ENCODE data around the gene SYCP2. TPM values are rescaled to one million over a fixed set of nuclear protein-coding genes. Genes with fewer than 3 reads are reported as not detected.

Gene SYCP2
- polyA plus RNA-seq, 3 donors = 0.28 to 1.2 (median 0.30) TPM

DNA sequence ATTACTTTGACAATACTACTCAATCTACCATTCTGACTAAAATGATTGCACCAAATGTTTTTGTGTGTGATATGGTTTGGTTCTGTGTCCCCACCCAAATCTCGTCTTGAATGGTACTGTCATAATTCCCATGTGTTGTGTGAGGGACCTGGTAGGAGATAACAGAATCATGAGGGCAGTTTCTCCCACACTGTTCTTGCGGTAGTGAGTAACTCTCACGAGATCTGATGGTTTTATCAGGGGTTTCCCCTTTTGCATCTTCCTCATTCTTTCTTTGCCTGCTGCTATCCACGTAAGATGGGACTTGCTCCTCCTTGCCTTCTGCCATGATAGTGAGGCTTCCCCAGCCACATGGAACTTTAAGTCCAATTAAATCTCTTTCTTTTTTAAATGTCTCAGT is 20.8 kb downstream of the SYCP2 start:
- H3K4me2 ChIP-seq (replicated peaks; ENCODE audit: extremely low read depth, low read length, poor library complexity, severe bottlenecking) = no peak overlapping the region
- 50% methylated on average over 4 of the region's 4 CpGs for WGBS (ENCODE audit: insufficient coverage)
- no peaks in the 10 kb centered on the region for H4K20me1 ChIP-seq (ENCODE audit: insufficient read depth, low read length)
- Mint-ChIP-seq H3K36me3 (no peaks in the 10 kb centered on the region), H3K9me3 (peaks cover 3 to 9% (median 4%) of the 10 kb centered on the region in 7 donors), H3K27me3 (ENCODE audit: low read depth in 3 of 3) (peaks cover 0 to 2% (median 0%) of the 10 kb centered on the region in 3 donors), H3K27ac (peak overlapping the region in 1 of 7 donors; percentile 31), H3K4me1 (peaks cover 4% of the 10 kb centered on the region), H3K4me3 (no peak overlapping the region)
- intact Hi-C loops (cut with micrococcal nuclease) = no loop called here
- H2AFZ ChIP-seq (ENCODE audit: insufficient read depth, low read depth, low read length, poor library complexity, severe bottlenecking) = no peak overlapping the region
- H3K9ac ChIP-seq (ENCODE audit: insufficient read depth, low read length, poor library complexity, severe bottlenecking) = no peak overlapping the region
- DNase-seq = peak; percentile 36 to 68 (median 37)
- no peak overlapping the region for H3K4me3 ChIP-seq (replicated peaks in 1 of 3; ENCODE audit: low read depth in 2 of 3, low read length in 3 of 3)
- no peaks in the 10 kb centered on the region for H3K36me3 ChIP-seq (replicated peaks in 1 of 2; ENCODE audit: control insufficient read depth in 1 of 2, insufficient read depth in 2 of 2, low read length in 2 of 2)
- no peaks in the 10 kb centered on the region for H3K4me1 ChIP-seq (ENCODE audit: control insufficient read depth in 1 of 2, insufficient read depth in 2 of 2, low read length in 2 of 2)
- no peak overlapping the region for H3K27ac ChIP-seq (ENCODE audit: low read depth in 1 of 2, low read length in 2 of 2)
- H3K79me2 ChIP-seq (ENCODE audit: insufficient read depth, low read length) = no peaks in the 10 kb centered on the region
- no peaks in the 10 kb centered on the region for H3K27me3 ChIP-seq (ENCODE audit: control insufficient read depth in 2 of 2, insufficient read depth in 2 of 2, low read length in 2 of 2)
- TF ChIP-seq, protein P1, sequence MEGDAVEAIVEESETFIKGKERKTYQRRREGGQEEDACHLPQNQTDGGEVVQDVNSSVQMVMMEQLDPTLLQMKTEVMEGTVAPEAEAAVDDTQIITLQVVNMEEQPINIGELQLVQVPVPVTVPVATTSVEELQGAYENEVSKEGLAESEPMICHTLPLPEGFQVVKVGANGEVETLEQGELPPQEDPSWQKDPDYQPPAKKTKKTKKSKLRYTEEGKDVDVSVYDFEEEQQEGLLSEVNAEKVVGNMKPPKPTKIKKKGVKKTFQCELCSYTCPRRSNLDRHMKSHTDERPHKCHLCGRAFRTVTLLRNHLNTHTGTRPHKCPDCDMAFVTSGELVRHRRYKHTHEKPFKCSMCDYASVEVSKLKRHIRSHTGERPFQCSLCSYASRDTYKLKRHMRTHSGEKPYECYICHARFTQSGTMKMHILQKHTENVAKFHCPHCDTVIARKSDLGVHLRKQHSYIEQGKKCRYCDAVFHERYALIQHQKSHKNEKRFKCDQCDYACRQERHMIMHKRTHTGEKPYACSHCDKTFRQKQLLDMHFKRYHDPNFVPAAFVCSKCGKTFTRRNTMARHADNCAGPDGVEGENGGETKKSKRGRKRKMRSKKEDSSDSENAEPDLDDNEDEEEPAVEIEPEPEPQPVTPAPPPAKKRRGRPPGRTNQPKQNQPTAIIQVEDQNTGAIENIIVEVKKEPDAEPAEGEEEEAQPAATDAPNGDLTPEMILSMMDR (IDR thresholded peaks at IDR 0.05) = no peak
- no peaks in the 10 kb centered on the region for H3K9me3 ChIP-seq (replicated peaks in 1 of 2; ENCODE audit: control insufficient read depth in 1 of 2, insufficient read depth in 1 of 2, low read length in 2 of 2)

DNA sequence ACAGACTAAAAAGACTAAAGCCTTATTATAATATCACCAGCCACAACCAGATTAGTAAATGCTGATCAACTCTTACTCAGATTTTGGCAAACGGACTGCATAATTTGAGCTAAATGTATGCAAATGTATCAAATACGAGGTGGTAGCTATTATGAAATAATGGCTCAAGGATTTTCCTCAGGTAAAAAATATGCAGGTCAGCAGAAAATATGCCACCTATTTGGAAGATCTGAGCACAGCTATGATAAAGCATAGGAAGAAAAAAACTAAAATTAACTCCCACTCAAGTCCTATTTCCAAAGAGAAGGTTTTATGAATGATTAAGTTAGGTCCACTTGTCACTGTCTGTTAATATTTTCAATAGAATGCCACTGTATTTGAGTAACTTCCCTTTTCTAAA is 22.4 kb downstream of the SYCP2 start:
- no CpG with 5 or more reads among the region's 2 CpGs for WGBS (ENCODE audit: insufficient coverage)
- intact Hi-C loops (cut with micrococcal nuclease) = no loop called here
- TF ChIP-seq, protein P1 (IDR thresholded peaks at IDR 0.05) = no peak

More for the DNA sequence above, 22.4 kb downstream of the SYCP2 start:
- no peaks in the 10 kb centered on the region for H3K36me3 Mint-ChIP-seq
- H3K9me3 Mint-ChIP-seq = peaks cover 3 to 9% (median 4%) of the 10 kb centered on the region in 7 donors
- H3K4me3 ChIP-seq (replicated peaks in 1 of 3; ENCODE audit: low read depth in 2 of 3, low read length in 3 of 3) = no peak overlapping the region
- no peaks in the 10 kb centered on the region for H3K4me1 ChIP-seq (ENCODE audit: control insufficient read depth in 1 of 2, insufficient read depth in 2 of 2, low read length in 2 of 2)
- no peaks in the 10 kb centered on the region for H3K27me3 ChIP-seq (ENCODE audit: control insufficient read depth in 2 of 2, insufficient read depth in 2 of 2, low read length in 2 of 2)
- H4K20me1 ChIP-seq (ENCODE audit: insufficient read depth, low read length) = no peaks in the 10 kb centered on the region
- no peaks in the 10 kb centered on the region for H3K9me3 ChIP-seq (replicated peaks in 1 of 2; ENCODE audit: control insufficient read depth in 1 of 2, insufficient read depth in 1 of 2, low read length in 2 of 2)
- no peak overlapping the region for H3K4me2 ChIP-seq (replicated peaks; ENCODE audit: extremely low read depth, low read length, poor library complexity, severe bottlenecking)
- no peak overlapping the region for H2AFZ ChIP-seq (ENCODE audit: insufficient read depth, low read depth, low read length, poor library complexity, severe bottlenecking)
- no peak for DNase-seq
- no peak overlapping the region for H3K9ac ChIP-seq (ENCODE audit: insufficient read depth, low read length, poor library complexity, severe bottlenecking)
- no peaks in the 10 kb centered on the region for H3K79me2 ChIP-seq (ENCODE audit: insufficient read depth, low read length)
- peaks cover 4% of the 10 kb centered on the region for H3K4me1 Mint-ChIP-seq
- H3K27ac ChIP-seq (ENCODE audit: low read depth in 1 of 2, low read length in 2 of 2) = no peak overlapping the region
- no peaks in the 10 kb centered on the region for H3K36me3 ChIP-seq (replicated peaks in 1 of 2; ENCODE audit: control insufficient read depth in 1 of 2, insufficient read depth in 2 of 2, low read length in 2 of 2)
- no peak overlapping the region for H3K27ac Mint-ChIP-seq
- H3K4me3 Mint-ChIP-seq = no peak overlapping the region
- H3K27me3 Mint-ChIP-seq (ENCODE audit: low read depth in 3 of 3) = peaks cover 0 to 2% (median 2%) of the 10 kb centered on the region in 3 donors

All from CD14-positive monocyte (primary cell).